GM19452 (cell line): Measurements from ENCODE around the gene SFSWAP.
"Not testable (repeated sequence)": the region's sequence is repeated elsewhere in the genome, so short reads cannot be mapped to it uniquely, and the experiment has no call there.

Experiments used
- ATAC-seq: cut with Tn5 transposase; IDR thresholded peaks from one replicate; pipeline ENCODE4 v1.9.1; 2021; ENCODE audit not compliant: unreplicated experiment

The SFSWAP gene

DNA sequence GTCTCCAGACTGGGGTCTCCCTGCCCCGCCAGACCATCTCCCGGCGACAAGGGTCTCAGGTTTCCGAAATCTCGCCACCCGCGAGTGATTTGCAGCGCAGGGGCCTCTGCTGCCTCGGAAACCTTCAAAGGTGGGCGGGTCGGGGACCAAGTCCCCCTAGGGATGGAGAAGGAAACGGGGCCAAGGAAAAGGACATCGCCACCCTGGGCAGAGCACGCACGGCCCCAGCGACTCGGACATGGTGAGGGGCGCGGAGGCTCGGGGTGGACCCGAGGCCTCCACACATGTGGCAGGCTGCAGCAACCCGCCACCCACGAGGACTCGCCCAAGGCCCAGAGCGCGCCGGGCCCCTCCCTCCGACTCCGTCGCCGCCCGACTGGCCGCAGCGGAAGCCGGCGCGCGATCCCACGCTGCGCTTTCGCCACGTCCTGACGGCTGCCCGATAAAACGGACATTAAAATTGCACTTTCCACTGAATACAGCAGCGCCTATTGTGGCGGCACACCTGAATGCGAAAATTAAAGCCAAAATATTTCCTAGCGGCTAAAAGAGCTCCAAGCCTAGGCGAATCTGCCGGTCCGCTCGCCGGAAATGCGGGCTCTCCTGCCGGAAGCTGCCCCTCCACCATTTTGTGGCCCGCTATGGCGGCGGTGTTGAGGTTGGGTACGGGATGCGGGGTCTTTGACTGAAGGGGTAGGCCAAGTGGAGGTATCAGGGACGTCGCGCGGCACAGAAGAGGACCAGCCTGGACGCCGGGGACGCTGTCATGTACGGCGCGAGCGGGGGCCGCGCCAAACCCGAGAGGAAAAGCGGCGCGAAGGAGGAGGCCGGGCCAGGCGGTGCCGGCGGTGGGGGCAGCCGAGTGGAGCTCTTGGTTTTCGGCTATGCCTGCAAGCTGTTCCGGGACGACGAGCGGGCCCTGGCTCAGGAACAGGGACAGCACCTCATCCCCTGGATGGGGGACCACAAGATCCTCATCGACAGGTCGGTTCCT, at the start of gene SFSWAP:
Gene SFSWAP (plus strand): TSS at position 627 of the 994 bp plus-strand sequence. CDS start 140 bp downstream, at position 767.
- peak; percentile 94 for ATAC-seq

DNA sequence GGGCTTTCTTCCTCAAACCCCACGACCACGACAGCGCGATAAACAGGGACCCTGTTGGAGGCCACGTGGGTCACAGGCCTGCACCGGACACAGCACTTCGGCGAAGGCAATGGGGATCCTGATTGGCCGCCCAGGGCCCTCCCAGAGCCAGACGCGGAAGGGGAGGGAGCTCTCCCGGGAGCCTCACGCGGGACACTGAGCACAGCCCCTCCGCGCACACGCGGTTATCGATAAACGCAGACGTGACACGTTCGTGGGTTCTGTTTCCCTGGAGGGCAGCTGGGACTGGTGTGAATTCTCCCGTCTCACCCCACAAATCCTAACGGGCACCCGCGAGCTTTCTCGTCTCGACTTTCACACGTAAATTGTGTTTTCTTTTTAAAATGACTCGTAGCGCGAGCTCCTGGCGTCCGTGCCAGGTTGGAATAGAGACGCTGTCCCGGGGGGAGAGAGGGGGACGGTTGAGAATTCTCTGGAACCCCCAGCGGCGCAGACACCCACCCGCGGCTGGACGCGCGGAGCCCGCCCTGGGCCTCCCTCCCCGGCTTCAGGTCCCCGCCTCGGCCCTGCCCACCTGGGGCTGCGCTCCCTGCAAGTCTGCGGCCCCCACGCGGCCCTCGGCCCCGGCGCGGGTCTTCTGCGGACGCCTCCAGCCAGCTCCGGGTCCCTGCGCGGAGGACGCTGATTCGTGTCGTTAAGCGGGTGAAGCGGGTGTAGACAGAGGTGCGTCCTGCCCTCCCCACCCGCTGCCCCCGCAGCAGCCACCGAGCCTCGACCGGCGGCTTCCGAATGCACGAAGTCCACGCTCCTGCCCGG, 49.5 kb upstream of the SFSWAP start:
- not testable (repeated sequence) for ATAC-seq

DNA sequence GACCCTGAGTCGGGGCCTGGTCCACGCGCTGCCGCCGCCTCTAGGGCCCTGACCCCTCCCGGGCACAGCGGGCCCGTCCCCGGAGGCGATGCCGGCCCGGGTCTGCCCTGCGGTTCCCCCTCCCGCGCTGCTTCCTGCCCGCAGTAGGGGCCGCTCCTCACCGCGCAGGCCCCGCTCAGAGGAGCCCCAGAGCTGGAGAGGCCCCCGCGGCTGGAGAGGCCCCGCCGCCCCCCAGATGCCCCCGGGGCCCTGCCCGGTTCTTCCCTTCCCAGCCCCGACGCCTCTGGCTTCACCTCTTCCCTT, 49.0 kb upstream of the SFSWAP start:
- not testable (repeated sequence) for ATAC-seq

DNA sequence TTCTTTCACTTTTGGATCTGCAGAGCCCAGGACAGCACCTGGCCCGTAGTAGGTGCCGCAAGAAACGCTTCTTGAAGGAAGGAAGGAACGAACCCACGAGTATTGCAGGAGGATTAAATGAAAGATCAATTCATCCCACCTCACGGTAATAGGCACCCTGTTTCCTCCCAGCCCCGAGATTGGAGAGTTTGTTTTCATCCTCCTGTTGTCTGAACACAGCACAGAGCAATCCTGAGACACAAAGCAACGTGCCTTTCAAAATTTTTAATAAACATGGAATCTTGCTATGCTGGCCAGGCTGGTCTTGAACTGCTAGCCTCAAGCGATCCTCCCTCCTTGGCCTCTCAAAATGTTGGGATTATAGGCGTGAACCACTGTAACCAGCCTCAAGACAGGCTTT, 48.5 kb upstream of the SFSWAP start:
- ATAC-seq: not testable (repeated sequence)

DNA sequence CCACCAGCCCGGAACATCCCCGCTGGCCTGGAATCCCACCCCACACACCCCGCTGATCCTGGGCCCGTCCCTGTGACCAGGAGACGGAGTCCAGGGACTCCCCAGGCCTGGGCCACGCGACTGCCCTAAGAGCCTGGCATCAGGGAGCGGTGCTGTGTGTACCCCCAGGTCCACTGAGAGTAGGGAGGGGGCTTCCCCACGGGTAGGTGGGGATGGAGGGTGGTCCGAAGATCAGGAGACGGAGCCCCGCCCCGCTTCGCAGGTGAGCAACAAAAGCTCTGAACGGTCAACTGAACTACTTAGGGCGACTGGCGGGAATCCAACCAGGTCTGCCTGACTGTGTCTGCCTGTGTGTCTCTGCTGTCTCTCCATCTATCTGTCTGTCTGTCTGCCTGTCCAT, 45.2 kb upstream of the SFSWAP start:
- ATAC-seq: not testable (repeated sequence)

DNA sequence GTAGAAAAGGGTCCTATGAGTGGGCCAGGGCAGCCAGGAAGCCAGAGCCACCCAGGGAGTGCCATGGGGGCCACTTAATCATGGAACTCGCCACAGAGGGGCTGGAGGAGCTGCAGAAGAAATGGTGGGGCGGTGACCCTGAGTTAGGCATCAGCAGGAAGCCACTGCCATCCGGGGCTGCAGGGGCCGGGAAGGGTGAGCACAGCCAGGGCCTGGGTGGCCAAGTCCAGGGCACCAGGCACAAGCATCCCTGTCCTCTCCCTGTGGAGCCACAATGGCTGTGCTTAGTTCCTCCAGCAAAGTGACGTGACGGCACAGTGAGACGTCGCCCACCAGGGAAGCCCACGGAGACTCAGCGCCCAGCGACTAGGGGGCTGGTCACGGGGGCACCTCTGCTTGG, 44.4 kb upstream of the SFSWAP start:
- not testable (repeated sequence) for ATAC-seq

DNA sequence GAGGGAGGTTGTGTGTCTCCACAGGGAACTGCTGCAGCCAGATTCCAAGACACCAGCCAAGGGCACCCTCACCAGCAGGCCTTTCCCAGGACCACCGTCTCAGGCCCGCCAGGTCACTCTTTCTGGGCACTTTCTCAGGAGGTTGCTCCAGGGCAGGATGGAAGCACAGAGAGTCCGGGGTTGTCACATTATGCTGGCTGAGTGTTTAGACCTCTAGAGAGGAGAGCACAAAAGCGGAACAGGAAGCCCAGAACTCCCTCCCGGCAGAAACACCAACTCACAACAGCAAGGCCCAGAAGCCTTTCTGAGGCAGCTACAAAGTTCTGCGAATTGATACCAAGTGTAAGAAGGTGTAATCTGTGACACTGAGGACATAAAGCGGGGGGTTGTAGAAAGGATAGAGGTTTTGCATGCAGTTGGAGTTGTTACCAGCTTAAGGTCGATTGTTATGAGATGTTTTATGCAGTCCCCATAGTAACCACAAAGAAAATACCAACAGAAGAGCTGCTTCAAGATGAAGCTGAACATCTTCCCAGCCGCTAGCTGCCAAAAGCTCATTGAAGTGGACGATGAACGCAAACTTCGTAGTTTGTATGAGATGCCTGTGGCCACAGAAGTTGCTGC, 43.8 kb upstream of the SFSWAP start:
- ATAC-seq: not testable (repeated sequence)

DNA sequence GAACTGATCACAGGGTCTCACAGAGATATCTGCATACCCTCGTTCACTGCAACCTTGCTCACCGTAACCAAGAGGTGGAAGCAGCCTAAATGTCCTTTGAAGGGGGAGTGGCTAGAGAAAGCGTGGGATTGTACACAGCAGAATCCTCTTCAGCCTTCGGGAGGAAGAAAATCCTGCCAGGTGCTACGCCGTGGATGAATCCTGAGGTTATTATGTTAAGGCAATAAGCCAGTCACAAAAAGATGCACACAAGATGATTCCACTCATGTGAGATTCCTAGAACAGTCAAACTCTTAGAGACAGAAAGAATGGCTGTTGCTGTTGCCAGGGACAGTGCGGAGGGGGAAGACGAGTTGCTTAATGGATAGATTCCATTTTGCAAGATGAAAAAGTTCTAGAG, 39.6 kb upstream of the SFSWAP start:
- no peak for ATAC-seq

DNA sequence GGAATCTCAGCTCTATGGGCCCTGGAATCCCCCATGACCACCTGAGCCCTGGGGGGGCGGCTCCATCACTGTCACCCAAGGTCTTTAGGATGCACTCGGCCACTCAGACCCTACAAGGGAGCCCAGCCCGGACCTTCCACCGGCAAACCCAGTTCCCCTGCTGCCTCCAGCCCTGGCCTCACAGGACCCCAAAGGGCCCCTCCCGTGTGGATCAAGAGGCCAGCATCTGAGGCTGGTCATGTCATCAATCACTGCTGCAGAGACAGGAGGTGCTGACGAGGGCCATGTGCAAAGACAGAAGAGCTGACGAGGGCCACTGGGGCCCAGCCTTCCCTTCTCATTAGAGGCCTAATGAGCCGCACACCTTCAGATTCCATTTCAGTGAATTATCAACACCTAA, 39.0 kb upstream of the SFSWAP start:
- no peak for ATAC-seq

DNA sequence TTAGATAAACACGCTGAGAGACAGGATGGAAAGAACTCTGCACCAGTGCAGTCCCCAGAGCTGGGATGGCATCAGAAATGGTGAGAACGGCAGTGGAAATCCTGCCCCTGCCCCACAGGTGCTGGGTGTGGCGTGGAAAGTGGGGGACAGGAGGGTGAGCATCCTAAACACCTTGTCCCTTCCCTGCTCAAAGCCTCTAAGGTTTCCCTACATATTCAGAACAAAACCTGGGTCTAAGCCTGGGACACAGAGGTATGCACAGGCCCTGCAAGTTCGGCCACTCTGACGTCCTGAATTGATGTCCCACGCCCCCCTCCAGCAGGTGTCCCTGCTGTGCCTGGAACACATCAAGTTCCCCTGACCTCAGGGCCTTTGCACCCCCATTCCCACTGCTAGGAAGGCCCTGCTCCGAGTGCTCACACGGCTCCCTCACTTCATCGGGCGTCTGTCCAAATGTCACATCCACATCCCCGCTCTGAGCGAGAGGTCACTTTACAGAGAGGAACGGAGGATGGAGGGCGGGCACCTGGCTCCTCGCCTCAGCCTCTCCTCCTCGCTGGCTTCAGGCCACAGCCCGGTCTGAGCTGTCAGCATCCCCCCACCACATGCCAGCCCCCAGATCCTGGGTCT, 38.5 kb upstream of the SFSWAP start:
- no peak for ATAC-seq

DNA sequence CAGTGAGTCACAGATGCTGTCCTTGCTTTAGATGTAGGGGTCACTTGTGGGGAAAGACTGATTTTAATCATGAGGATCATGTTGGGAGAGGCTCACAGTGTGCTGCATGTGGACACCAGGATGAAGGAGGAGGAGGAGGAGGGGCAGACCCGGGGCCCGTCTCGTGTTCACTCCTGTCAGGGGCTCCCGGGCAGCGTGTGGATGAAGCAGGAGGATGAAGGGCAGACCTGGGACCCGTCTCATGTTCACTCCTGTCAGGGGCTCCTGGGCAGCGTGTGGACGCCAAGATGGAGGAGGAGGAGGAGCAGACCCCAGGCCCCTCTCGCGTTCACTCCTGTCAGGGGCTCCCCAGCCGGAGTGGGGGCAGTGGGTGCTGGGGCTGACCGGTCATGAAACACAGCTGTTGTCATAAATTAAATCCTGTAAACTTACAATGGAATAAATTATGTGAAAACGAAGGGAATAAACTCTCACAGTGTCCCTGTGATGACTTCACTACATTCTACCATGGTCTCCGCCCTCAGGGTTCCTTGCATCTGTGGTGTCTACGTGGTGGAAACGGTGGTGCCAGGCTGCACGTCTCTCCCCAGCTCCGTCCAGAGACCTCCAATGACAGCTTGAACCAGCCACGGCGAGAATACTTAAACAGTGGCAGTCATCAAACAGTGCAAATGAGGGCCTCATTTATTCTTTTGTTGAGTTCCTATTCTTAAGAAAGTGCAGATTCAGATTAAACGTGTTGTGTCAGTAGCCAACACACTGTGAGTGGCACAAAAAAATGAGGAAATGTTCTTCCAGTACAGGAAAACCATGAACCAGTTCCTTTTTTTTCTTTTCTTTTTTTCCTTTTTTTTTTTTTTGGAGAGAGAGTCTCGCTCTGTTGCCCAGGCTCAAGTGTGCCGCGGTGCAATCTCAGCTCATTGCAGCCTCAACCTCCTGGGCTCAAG, 37.7 kb upstream of the SFSWAP start:
- ATAC-seq: no peak

DNA sequence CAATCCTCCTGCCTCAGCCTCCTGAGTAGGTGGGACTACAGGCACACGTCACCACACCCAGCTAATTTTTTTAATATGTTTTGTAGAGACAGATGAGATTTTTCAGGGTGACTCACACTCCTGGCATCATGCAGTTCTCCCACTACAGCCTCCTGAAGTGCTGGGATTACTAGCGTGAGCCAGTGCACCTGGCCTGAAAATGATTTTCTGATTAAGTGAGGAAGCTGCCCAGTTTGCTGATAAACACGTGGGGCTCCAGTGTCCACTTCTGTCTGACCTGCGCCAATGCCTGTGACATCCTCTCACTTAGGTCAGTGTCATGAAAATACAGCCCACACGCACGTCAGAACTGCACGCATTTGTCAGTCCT, 37.0 kb upstream of the SFSWAP start:
- ATAC-seq: no peak

DNA sequence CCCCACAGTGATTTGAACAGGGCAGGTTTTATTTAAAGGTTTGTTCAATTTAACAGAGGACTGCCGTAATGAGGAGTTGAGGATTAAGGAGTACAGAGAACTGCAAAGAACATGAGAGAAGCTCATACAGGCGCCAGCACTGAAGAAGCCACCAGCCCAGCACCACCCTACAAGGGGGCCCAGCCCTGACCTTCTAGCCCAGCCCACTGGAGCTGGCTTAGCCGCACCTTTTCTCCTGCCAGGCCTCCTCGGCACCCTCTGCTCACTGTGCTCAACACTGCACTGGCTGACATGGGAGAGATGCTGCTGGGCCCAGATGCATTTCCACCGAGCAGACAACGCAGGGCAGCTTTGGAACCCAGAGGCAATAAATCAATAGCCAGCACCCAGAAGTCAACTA, 36.5 kb upstream of the SFSWAP start:
- ATAC-seq: no peak

DNA sequence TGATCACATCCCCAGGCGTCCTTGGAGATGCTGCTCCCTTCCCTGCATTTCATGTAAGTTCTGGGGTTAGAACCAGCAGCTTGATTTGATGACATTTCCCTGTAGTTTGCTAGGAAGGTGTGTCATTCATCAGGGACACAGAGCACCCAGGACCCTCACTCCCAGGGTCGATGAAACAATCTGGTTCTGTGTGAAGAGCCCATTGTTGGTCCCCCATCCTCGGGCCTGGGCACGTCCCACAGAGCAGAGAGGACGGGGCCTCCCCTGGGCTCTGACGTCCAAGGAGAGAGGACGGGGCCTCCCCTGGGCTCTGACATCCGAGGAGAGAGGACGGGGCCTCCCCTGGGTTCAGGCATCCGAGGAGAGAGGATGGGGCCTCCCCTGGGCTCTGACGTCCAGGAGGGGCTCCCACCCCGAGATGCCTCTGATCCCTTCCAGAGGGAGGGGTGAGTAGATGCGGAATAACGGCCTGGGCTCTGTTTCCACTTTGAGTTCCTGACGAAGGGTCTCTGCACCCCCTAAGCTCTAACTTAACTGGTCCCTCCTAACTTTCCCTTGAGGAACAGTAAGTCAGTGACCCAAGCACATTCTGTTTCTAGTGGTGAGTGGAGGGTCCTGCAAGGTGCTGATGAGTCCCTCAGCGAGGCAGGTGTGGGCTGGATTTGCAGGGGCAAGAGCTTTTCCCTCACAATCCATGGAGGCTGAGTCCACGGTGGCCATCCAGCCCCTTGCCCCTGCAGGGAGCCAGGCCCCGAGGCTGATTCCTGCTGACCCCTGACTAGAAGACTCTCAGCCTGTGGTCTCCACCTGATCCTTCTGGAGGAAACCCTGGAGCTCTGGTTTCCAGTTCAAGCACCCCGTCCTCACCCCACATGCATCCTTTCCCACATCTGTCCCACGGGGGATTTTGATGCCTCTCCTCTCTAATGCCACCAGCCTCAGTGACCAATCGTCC, 35.5 kb upstream of the SFSWAP start:
- ATAC-seq: no peak

DNA sequence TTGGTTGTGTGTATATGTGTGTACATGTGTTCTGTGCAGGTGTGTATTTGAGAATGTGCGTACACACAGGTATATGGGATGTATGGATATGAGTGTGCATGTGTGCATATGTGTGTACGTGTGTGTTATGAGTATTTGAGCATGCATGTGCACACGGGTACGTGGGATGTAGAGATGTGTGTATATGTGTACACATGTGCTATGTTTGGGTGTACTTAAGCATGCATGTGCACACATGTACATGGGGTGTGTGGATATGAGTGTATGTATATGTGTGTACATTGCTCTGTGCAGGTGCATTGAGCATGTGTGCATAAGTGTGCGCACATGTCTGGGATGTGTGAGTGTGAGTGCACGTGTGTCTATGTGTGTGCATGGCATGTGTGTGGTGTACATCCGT, 34.3 kb upstream of the SFSWAP start:
- ATAC-seq: no peak

DNA sequence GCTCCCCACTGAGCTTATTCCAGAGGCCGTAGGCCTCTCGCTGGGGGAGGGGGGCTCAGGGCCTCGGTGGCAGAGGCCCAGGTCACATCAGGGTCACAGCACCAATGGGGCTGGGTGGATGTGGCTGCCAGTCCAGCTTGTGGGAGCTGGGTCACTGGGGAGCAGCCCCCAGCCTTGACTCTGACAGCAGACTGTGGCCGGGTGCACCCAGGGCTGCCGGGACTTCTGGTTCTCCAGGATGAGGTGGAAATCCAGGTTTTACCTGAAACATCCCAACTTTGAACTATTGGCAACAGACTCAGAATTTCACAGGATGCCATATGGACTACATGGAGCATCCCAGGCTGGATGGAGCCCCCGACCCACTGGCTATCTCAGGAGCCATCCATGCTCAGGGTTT, 33.8 kb upstream of the SFSWAP start:
- ATAC-seq: not testable (repeated sequence)

DNA sequence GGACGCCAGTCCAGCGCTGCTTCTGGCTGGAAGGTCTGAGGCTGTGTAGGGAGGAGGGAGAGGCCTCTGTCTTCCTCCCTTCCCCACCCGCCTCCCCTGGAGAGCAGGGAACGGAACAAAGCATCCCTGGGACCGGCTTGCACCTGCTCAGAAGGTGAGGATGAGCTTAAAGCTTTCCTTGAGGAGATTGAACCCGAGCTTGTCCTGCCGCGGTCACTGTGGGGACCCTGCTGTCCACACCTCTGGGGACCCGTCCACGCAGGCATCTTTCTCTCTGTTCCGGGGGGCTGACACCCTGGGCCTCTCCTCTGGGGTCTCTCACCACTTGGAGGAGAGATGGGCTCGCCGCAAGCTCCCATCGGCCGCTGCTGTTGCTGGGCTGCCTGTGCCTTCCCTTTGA, 33.2 kb upstream of the SFSWAP start:
- ATAC-seq: no peak

DNA sequence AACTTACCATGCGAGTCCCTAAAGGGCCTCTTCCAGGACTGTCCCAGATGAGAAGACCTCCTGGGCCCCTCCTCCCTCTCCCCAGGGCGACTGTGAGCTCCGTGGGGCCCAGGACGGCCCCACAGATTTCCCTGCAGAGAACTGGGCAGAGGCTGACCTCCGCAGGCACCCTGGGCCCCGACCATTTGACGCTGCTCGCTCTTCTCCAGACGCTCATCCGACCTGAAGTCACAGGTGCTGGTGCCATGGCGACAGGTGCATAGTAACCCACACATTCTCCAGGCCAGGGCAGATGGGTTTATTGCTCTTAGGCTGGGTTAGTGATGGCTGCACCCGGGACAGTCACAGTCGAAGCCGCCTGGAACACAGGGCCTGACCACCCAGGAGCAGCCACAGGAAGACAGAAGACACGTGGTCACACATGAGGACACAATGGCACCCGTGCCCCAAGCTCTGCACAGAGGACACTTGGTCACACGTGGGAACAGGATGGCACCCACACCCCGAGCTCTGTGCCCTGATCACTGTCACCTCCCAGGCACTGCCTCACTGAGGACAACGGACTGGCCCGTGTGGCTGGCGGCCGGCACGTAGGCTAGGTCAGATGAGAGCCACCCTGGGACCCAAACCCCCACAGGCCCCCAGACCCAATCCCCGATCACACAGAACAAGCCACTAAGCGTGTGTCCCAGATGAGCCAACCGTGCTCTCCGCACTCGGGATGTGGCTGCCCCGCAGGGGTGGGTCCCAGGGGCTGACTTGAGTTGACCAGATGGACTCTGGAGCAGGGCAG, 32.3 kb upstream of the SFSWAP start:
- not testable (repeated sequence) for ATAC-seq
